Liver (tissue), 9 donors: ENCODE measurements around the gene WASF2. TPM values are rescaled to one million over a fixed set of nuclear protein-coding genes. Genes with fewer than 3 reads are reported as not detected.

ENCODE experiments used
- DNase-seq: peaks from one replicate; pipeline ENCODE4 v3.0.0-alpha.2; 2017; ENCODE audit warnings: low spot score
- H3K27ac ChIP-seq, 2 donors: one replicate each; pipeline ENCODE4 v1.7.0; 2013; ENCODE audit warnings: inconsistent platforms in 2 of 2, low read length in 2 of 2, control low read depth in 1 of 2, low read depth in 1 of 2, mild to moderate bottlenecking in 1 of 2
- H3K27me3 ChIP-seq, 4 donors: one replicate each; pipeline versions ENCODE4 v1.6.1 to v1.7.0; 2013; ENCODE audit warnings: low read length in 3 of 4, inconsistent platforms in 1 of 4, mild to moderate bottlenecking in 1 of 4, moderate library complexity in 1 of 4; ENCODE audit not compliant: control insufficient read depth in 4 of 4, insufficient read depth in 4 of 4
- H3K36me3 ChIP-seq, 4 donors: one replicate each; pipeline versions ENCODE4 v1.6.1 to v1.7.0; 2013; ENCODE audit warnings: low read length in 3 of 4, mild to moderate bottlenecking in 3 of 4, low read depth in 1 of 4, moderate library complexity in 1 of 4; ENCODE audit not compliant: control insufficient read depth in 4 of 4, insufficient read depth in 3 of 4
- H3K4me1 ChIP-seq, 4 donors: one replicate each; pipeline versions ENCODE4 v1.6.1 to v1.7.0; 2013; ENCODE audit warnings: low read length in 3 of 4, mild to moderate bottlenecking in 3 of 4, moderate library complexity in 1 of 4; ENCODE audit not compliant: control insufficient read depth in 4 of 4, insufficient read depth in 4 of 4
- H3K4me3 ChIP-seq, 3 donors: one replicate each; pipeline versions ENCODE4 v1.6.1 to v1.7.0; 2013; ENCODE audit warnings: low read length in 3 of 3, control low read depth in 1 of 3, low read depth in 1 of 3, mild to moderate bottlenecking in 1 of 3
- H3K9ac ChIP-seq, 2 donors: one replicate each; pipeline ENCODE4 v1.7.0; 2013; ENCODE audit warnings: low read length in 2 of 2, mild to moderate bottlenecking in 2 of 2, moderate library complexity in 2 of 2, control low read depth in 1 of 2, low read depth in 1 of 2
- H3K9me3 ChIP-seq, 4 donors: one replicate each; pipeline versions ENCODE4 v1.6.1 to v1.7.0; 2013; ENCODE audit warnings: low read length in 3 of 4; ENCODE audit not compliant: control insufficient read depth in 4 of 4
- EGR1 ChIP-seq, 2 donors: IDR thresholded peaks; 2 replicates each; pipeline ENCODE4 v1.6.1; 2016 to 2018; ENCODE audit warnings: antibody characterized with exemption in 2 of 2, low read depth in 2 of 2
- FOXA1 ChIP-seq: IDR thresholded peaks from 2 replicates; pipeline ENCODE4 v1.6.1; 2016; ENCODE audit warnings: antibody characterized with exemption
- FOXA2 ChIP-seq: IDR thresholded peaks from 2 replicates; pipeline ENCODE4 v1.6.1; 2016; ENCODE audit warnings: antibody characterized with exemption
- HNF4G ChIP-seq: IDR thresholded peaks from 2 replicates; pipeline ENCODE4 v1.6.1; 2016; ENCODE audit warnings: antibody characterized with exemption
- JUND ChIP-seq, 2 donors: IDR thresholded peaks; 2 replicates each; pipeline ENCODE4 v1.6.1; 2016; ENCODE audit warnings: antibody characterized with exemption in 2 of 2
- MAX ChIP-seq: IDR thresholded peaks from 2 replicates; pipeline ENCODE4 v1.6.1; 2016; ENCODE audit warnings: antibody characterized with exemption
- NR2F2 ChIP-seq: IDR thresholded peaks from 2 replicates; pipeline ENCODE4 v1.6.1; 2016; ENCODE audit warnings: antibody characterized with exemption
- RAD21 ChIP-seq, 2 donors: IDR thresholded peaks; 2 replicates each; pipeline ENCODE4 v1.6.1; 2016; ENCODE audit warnings: antibody characterized with exemption in 2 of 2, mild to moderate bottlenecking in 2 of 2
- REST ChIP-seq: IDR thresholded peaks from 2 replicates; pipeline ENCODE4 v1.6.1; 2016; ENCODE audit warnings: antibody characterized with exemption, mild to moderate bottlenecking
- RXRA ChIP-seq, 2 donors: IDR thresholded peaks; 2 replicates each; pipeline ENCODE4 v1.6.1; 2017 to 2018; ENCODE audit warnings: antibody characterized with exemption in 2 of 2, mild to moderate bottlenecking in 1 of 2
- SP1 ChIP-seq: IDR thresholded peaks from 2 replicates; pipeline ENCODE4 v1.6.1; 2018; ENCODE audit warnings: antibody characterized with exemption, mild to moderate bottlenecking
- TAF1 ChIP-seq: conservative IDR thresholded peaks from 2 replicates; pipeline ENCODE4 v1.6.1; 2016; ENCODE audit warnings: antibody characterized with exemption, mild to moderate bottlenecking
- YY1 ChIP-seq: IDR thresholded peaks from 2 replicates; pipeline ENCODE4 v1.6.1; 2016; ENCODE audit warnings: antibody characterized with exemption, mild to moderate bottlenecking
- WGBS: extraction: QIAGEN DNeasy Blood & Tissue Kit; methylation state at CpG from one replicate; pipeline ENCODE4 v1.1.7; 2013; 5-methylcytosine and 5-hydroxymethylcytosine counted together
- polyA plus RNA-seq, 2 donors: library from polyadenylated mRNA; stranded (reverse) in 1 of 2; unstranded in 1 of 2; fragments of 200-250 nt in 1 of 2; fragments of >200 nt in 1 of 2; fragmentation: Nextera tagmentation in 1 of 2; extraction: Ambion mirVana in 1 of 2; gene quantifications; one replicate each; pipeline versions ENCODE4 v1.2.1 to v1.2.3, GENCODE V29; 2013 to 2015
- total RNA-seq, 2 donors: library from RNA; depleted of rRNA; stranded (reverse); fragments of >200 nt; gene quantifications; one replicate each; pipeline ENCODE4 v1.2.3, GENCODE V29; 2014
- TF ChIP-seq, protein P1 (sequence below): fragments of 150-350 bp; IDR thresholded peaks from 2 replicates; pipeline ENCODE4 v1.5.1; 2017; ENCODE audit warnings: improper control_type of control experiment, low read depth, low read length; ENCODE audit not compliant: missing input control
- donor health status: healthy.
- donor health status: healthy.
- donor health status: healthy.
- donor health status: healthy.
- donor health status: healthy.

WASF2 gene
- total and polyA plus RNA-seq, 4 donors = 11.6 to 37.7 (median 18.7) TPM

GRCh38 chr1:27526569-27527222 is 36.7 kb upstream of the WASF2 start:
- DNase-seq = no peak
- Histone ChIP-seq H3K27ac (no peak overlapping the region), H3K4me3 (no peak overlapping the region), H3K9ac (no peak overlapping the region), H3K4me1 (peaks cover 6 to 28% (median 8%) of the 10 kb centered on the region in 4 donors), H3K9me3 (no peaks in the 10 kb centered on the region), H3K36me3 (no peaks in the 10 kb centered on the region), H3K27me3 (no peaks in the 10 kb centered on the region)
- TF ChIP-seq EGR1 (IDR thresholded peaks at IDR 0.05; ENCODE audit: low read depth in 2 of 2) = no peak
- no peak for TF ChIP-seq JUND (IDR thresholded peaks at IDR 0.05)
- TF ChIP-seq, protein P1, sequence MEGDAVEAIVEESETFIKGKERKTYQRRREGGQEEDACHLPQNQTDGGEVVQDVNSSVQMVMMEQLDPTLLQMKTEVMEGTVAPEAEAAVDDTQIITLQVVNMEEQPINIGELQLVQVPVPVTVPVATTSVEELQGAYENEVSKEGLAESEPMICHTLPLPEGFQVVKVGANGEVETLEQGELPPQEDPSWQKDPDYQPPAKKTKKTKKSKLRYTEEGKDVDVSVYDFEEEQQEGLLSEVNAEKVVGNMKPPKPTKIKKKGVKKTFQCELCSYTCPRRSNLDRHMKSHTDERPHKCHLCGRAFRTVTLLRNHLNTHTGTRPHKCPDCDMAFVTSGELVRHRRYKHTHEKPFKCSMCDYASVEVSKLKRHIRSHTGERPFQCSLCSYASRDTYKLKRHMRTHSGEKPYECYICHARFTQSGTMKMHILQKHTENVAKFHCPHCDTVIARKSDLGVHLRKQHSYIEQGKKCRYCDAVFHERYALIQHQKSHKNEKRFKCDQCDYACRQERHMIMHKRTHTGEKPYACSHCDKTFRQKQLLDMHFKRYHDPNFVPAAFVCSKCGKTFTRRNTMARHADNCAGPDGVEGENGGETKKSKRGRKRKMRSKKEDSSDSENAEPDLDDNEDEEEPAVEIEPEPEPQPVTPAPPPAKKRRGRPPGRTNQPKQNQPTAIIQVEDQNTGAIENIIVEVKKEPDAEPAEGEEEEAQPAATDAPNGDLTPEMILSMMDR = no peak
- no peak for TF ChIP-seq FOXA2
- TF ChIP-seq TAF1 = no peak
- no peak for TF ChIP-seq RXRA (IDR thresholded peaks at IDR 0.05)
- no peak for TF ChIP-seq REST
- no peak for TF ChIP-seq HNF4G
- TF ChIP-seq YY1 = no peak
- no peak for TF ChIP-seq SP1
- TF ChIP-seq MAX = no peak
- TF ChIP-seq FOXA1 = no peak
- TF ChIP-seq RAD21 (IDR thresholded peaks at IDR 0.05) = no peak
- 80% methylated on average over 10 of the region's 10 CpGs for WGBS

- Histone ChIP-seq H3K9ac (no peak overlapping the region), H3K36me3 (no peaks in the 10 kb centered on the region), H3K9me3 (no peaks in the 10 kb centered on the region), H3K27me3 (no peaks in the 10 kb centered on the region), H3K4me1 (peaks cover 6 to 34% (median 10%) of the 10 kb centered on the region in 4 donors), H3K27ac (peak overlapping the region; percentile 10 to 63), H3K4me3 (no peak overlapping the region)
- peak; percentile 83 for DNase-seq
- 70% methylated on average over 16 of the region's 16 CpGs for WGBS
- TF ChIP-seq HNF4G = no peak
- peak; percentile 65 for TF ChIP-seq NR2F2
- peak in 1 of 2 donors; percentile 23 for TF ChIP-seq RAD21 (IDR thresholded peaks at IDR 0.05)
Observed at GRCh38 chr1:27525296-27526272, 35.6 kb upstream of the WASF2 start.
